Measurements from ENCODE around the gene VPS37B.
"Not testable (repeated sequence)": the region's sequence is repeated elsewhere in the genome, so short reads cannot be mapped to it uniquely, and the experiment has no call there.

The VPS37B gene, protein sequence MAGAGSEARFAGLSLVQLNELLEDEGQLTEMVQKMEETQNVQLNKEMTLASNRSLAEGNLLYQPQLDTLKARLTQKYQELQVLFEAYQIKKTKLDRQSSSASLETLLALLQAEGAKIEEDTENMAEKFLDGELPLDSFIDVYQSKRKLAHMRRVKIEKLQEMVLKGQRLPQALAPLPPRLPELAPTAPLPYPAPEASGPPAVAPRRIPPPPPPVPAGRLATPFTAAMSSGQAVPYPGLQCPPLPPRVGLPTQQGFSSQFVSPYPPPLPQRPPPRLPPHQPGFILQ

DNA sequence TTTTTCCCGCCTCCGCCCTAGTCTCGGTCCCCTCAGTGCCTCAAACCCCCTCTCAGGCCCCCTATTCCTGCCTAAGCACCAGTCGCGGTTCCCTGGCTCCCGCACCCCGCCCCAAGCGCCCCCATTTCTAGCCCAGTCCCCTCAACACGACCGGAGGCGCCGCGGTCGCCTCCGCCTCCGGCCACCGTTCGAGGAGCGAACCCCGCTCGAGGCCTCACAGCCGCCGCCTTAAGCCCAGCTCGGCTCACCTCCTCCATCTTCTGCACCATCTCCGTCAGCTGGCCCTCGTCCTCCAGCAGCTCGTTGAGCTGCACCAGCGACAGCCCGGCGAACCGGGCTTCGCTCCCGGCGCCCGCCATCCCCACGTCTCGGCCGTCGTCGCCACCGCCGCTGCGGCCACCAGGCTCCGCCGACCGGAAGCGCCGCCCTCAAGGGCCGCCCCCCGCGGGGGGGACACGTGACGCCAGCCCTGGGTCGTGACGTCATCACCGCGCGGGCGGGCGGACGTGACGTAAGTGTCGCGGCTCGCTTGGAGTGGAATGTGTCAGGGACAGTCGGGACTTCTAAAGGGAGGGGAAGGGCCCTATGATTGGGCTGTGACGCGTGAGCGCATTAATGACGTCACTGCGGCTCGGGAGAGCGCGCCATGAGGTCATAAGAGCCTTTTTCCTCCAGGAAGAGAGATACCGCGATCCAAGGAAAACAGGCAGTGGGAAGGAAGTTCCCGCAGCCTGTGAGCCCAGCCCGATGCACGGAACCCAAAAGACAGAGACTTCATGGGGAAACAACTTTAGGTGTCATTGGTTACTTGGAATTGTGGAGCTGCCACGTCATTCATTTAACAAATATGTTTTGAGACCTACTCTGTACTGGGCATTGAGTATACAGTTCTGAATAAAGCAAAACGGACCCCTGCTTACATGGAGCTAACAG is at the start of gene VPS37B:
Gene VPS37B, minus strand, starts transcription at position 421 of the 933 bp plus-strand sequence. Its CDS starts 62 bp downstream, at position 359.
- POLR2A ChIA-PET, result no interaction called here
- DNase-seq (ENCODE audit: extremely low spot score), result peak; percentile 92
- CTCF ChIA-PET, result interaction anchor here (1.1 to 5.9 kb wide), 4 partner anchors 15 to 143 kb away, joined by 3 to 23 read pairs (median 8); no protein-coding TSS in a partner anchor
- TF ChIP-seq, protein P1, sequence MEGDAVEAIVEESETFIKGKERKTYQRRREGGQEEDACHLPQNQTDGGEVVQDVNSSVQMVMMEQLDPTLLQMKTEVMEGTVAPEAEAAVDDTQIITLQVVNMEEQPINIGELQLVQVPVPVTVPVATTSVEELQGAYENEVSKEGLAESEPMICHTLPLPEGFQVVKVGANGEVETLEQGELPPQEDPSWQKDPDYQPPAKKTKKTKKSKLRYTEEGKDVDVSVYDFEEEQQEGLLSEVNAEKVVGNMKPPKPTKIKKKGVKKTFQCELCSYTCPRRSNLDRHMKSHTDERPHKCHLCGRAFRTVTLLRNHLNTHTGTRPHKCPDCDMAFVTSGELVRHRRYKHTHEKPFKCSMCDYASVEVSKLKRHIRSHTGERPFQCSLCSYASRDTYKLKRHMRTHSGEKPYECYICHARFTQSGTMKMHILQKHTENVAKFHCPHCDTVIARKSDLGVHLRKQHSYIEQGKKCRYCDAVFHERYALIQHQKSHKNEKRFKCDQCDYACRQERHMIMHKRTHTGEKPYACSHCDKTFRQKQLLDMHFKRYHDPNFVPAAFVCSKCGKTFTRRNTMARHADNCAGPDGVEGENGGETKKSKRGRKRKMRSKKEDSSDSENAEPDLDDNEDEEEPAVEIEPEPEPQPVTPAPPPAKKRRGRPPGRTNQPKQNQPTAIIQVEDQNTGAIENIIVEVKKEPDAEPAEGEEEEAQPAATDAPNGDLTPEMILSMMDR (IDR thresholded peaks at IDR 0.05; ENCODE audit: control extremely low read depth, extremely low read depth, low read depth, missing control alignments), result no peak

DNA sequence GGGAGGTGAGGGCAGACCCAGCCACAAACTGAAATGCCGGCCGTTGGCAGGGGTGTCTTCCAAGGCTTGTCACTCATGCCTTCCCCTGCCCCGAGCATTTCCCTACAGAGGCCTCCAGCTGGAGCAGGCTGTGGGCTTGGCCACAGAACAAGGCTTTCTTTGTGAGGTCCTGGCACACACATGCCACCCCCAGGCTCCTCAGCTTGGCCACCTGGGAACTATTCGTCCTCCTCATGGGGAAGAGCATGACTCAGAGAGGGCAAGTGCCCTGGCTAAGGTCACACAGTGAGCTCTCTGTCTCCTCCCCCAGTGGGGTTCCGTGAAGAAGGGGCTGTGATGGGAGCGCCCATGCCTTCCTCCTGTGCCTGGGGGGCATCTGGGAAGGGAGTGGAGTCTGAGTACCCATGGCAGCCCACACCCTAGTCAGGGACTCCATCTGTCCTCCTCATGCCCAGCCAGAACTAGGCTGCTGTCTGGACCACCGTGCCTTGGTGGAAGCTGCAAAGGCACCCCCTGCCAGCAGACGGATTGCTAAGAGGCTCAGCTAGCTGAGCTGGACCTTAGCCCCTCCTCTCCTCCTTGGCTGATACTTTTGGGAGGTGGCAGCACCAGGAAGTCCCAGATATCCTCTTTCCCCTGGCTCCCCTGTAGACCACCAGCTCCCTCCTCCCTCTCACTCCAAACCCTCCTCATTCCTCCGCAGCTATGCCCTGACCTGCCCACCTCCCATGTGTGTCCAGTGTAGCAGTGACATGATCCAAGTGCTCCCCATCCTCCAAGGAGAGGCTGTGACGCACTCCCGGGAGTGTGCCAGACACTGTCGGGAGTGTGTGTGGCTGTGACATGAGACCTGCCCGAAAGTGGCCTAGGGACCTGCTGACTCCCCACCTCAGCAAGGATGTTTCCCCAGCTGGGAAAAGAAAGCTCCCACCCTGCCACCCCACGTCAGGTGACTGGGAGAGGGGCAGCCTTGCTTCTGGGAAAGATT is 49.0 kb upstream of the VPS37B start:
- TF ChIP-seq, protein P1 (IDR thresholded peaks at IDR 0.05; ENCODE audit: control extremely low read depth, extremely low read depth, low read depth, missing control alignments), result no peak
- ChIA-PET CTCF (interaction anchor here (1.0 to 1.5 kb wide), 5 partner anchors 9 to 307 kb away, joined by 3 to 4 read pairs (median 4); no protein-coding TSS in a partner anchor), POLR2A (interaction anchor here (0.6 kb wide), 1 partner anchor 288 kb away, joined by 3 read pairs; the partner anchor contains the start of genes MPHOSPH9 and MTRFR)
- DNase-seq (ENCODE audit: extremely low spot score), result no peak

DNA sequence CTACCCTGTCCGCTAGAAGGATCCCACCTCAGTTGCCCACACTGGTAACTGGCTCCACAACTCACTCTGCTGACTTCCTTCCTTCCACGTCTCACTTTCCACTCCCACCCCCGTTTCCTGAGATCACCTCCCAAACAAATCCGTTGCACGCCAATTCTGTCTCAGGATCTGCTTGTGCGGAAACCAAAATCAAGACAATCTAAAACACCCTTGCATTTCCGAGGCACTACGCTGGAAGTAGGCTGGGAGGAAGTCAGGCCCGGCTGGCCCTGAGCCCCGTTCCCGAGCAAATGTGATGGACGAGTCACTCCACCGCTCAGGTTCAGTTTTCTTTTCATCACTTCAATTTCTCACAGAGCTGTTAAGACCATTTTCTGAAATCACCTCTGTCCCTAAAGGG is 47.3 kb upstream of the VPS37B start:
- POLR2A ChIA-PET, result no interaction called here
- DNase-seq (ENCODE audit: extremely low spot score), result no peak
- CTCF ChIA-PET, result no interaction called here
- TF ChIP-seq, protein P1 (IDR thresholded peaks at IDR 0.05; ENCODE audit: control extremely low read depth, extremely low read depth, low read depth, missing control alignments), result no peak

DNA sequence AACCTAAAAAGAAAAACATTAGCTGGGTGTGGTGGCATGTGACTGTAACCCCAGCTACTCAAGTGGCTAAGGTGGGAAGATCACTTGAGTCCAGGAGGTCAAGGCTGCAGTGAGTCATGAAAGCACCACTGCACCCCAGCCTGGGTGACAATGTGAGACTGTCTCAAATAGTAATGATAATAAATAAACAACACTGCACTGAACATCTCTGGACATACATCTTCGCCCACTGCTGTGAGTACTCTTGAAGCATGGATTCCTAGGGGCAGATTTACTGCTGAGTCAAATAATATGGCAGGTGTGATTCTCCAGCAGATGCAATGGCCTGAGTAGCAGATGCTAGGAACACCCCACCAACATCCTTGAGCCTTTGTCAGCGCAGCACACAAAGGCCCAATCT is 46.7 kb upstream of the VPS37B start:
- ChIA-PET CTCF (interaction anchor here (0.8 to 1.0 kb wide), 2 partner anchors 10 to 12 kb away, joined by 3 to 4 read pairs; no protein-coding TSS in a partner anchor), POLR2A (interaction anchor here (0.6 to 0.7 kb wide), 2 partner anchors 10 to 79 kb away, joined by 4 to 6 read pairs; no protein-coding TSS in a partner anchor)
- DNase-seq (ENCODE audit: extremely low spot score), result no peak
- TF ChIP-seq, protein P1 (IDR thresholded peaks at IDR 0.05; ENCODE audit: control extremely low read depth, extremely low read depth, low read depth, missing control alignments), result no peak

DNA sequence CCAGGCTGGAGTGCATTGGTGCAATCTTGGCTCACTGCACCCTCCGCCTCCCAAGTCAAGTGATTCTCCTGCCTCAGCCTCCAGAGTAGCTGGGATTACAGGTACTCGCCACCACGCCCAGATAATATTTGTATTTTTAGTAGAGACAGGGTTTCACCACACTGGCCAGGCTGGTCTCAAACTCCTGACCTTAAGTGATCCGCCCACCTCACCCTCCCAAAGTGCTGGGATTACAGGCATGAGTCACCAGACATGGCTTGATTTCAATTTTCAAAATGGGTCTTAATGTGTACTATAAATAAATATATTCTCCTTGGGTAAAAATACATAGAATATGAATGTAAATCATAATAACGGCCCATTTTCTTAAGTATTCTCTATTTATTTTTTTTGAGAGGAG is 45.4 kb upstream of the VPS37B start:
- DNase-seq (ENCODE audit: extremely low spot score); CTCF ChIA-PET: not testable (repeated sequence)
- POLR2A ChIA-PET, result interaction anchor here (0.6 kb wide), 2 partner anchors 31 to 159 kb away, joined by 3 to 9 read pairs; no protein-coding TSS in a partner anchor

DNA sequence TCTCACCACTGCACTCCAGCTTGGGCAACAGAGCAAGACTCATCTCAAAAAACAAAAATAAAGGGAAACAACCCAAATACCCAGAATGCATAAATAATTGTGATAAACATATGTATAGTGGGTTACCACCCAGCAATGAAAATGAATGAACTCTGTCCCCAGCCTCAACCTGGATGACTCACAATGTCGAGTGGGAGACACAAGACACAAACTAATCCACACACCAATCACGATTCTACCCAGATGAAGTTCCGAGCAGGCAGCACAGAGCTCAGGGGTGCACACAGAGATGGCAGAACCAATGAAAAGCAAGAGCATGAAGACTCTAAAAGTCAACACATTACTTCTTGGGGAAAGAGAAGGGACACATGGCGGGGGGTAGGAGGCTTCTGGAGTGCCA is 43.2 kb upstream of the VPS37B start:
- no peak for DNase-seq (ENCODE audit: extremely low spot score)
- ChIA-PET POLR2A (no interaction called here), CTCF (interaction anchor here (1.0 kb wide), 1 partner anchor 74 kb away, joined by 3 read pairs; no protein-coding TSS in a partner anchor)
- TF ChIP-seq, protein P1 (IDR thresholded peaks at IDR 0.05; ENCODE audit: control extremely low read depth, extremely low read depth, low read depth, missing control alignments), result no peak

Data from GM10248 (cell line).